Measurements from ENCODE around the gene CAMTA1. TPM values are rescaled to one million over a fixed set of nuclear protein-coding genes. Genes with fewer than 3 reads are reported as not detected.
A peak's percentile ranks its signal among the peaks of the same experiment; 100 is the strongest.

The CAMTA1 gene
- total and polyA plus RNA-seq, 9 of the 15 experiments (the other 6 are each of a cell fraction or from before 2014, with no cell fraction given) = 43.9 to 161 (median 65.9) TPM

GRCh38 chr1:6784560-6785317 is 515 bp upstream of the CAMTA1 start (continued):
- TF ChIP-seq PHF8 (IDR thresholded peaks at IDR 0.05; ENCODE audit: borderline replicate concordance, low read length) (peak; percentile 66; the same call in 1 of the 2 replicates), SPI1 (IDR thresholded peaks at IDR 0.05; ENCODE audit: borderline replicate concordance, low read depth, low read length) (0 out of 2 replicates have a peak, but pooled peaks have one; percentile 35), EGR1 (conservative IDR thresholded peaks at IDR 0.05) (peak; percentile 96), CBX3 (IDR thresholded peaks at IDR 0.05; ENCODE audit: borderline replicate concordance in 1 of 2, low read length in 2 of 2) (0 out of 3 replicates have a peak, but pooled peaks of 1 of the 2 experiments have one; percentile 39), CBFA2T2 (conservative IDR thresholded peaks at IDR 0.05) (peak; percentile 34), GATAD2A (IDR thresholded peaks at IDR 0.05) (no peak), NONO (IDR thresholded peaks at IDR 0.05; ENCODE audit: low read depth in 2 of 2, low read length in 1 of 2) (peak; percentile 95 to 97), RB1 (IDR thresholded peaks at IDR 0.05; ENCODE audit: low read depth) (peak; percentile 99), NR4A1 (CRISPR knock-in tag; IDR thresholded peaks at IDR 0.05) (no peak), NR4A1 (tag; IDR thresholded peaks at IDR 0.05) (peak; percentile 78; the same call in 1 of the 2 replicates), TCF3 (CRISPR knock-in tag; IDR thresholded peaks at IDR 0.05) (no peak), NEUROD1 (IDR thresholded peaks at IDR 0.05; ENCODE audit: borderline replicate concordance, low read depth, low read length, partially characterized antibody) (peak; percentile 99), CHD7 (IDR thresholded peaks at IDR 0.05; ENCODE audit: low read depth, low read length) (no peak), TFAP4 (CRISPR knock-in tag; IDR thresholded peaks at IDR 0.05; ENCODE audit: borderline replicate concordance) (peak; percentile 69; the same call in 1 of the 2 replicates), ILF3 (IDR thresholded peaks at IDR 0.05; ENCODE audit: borderline replicate concordance) (peak; percentile 72; the same call in 1 of the 2 replicates), ZEB2 (IDR thresholded peaks at IDR 0.05) (no peak)
